Stomach (tissue), 9 donors: Measurements from ENCODE around the gene DOCK3. TPM values are rescaled to one million over a fixed set of nuclear protein-coding genes. Genes with fewer than 3 reads are reported as not detected.
"Not testable (repeated sequence)": the region's sequence is repeated elsewhere in the genome, so short reads cannot be mapped to it uniquely, and the experiment has no call there.

Experiments
- DNase-seq, 2 donors: peaks; one replicate each; pipeline versions ENCODE4 v3.0.0 to v3.0.0-alpha.2; 2013 to 2019
- H3K27ac ChIP-seq, 5 donors: fragments of 200-600 bp in 4 of 5; sonication (generic) in 4 of 5; one replicate each; pipeline ENCODE4 v1.5.1; 2013 to 2019; ENCODE audit warnings: mild to moderate bottlenecking in 1 of 5, moderate library complexity in 1 of 5
- H3K27me3 ChIP-seq, 3 donors: fragments of 200-600 bp; sonication (generic); one replicate each; pipeline ENCODE4 v1.5.1; 2017 to 2019; ENCODE audit warnings: mixed run types in 1 of 3
- H3K36me3 ChIP-seq, 4 donors: fragments of 200-600 bp; sonication (generic); 1 replicate in 3 of 4; 2 replicates in 1 of 4; pipeline ENCODE4 v1.5.1; 2016 to 2019
- H3K4me1 ChIP-seq, 4 donors: fragments of 200-600 bp; sonication (generic); one replicate each; pipeline ENCODE4 v1.5.1; 2016 to 2019
- H3K4me3 ChIP-seq, 4 donors: fragments of 200-600 bp; sonication (generic) in 3 of 4; one replicate each; pipeline ENCODE4 v1.5.1; 2016 to 2019; ENCODE audit warnings: mild to moderate bottlenecking in 1 of 4
- H3K9me3 ChIP-seq, 4 donors: fragments of 200-600 bp; sonication (generic); one replicate each; pipeline ENCODE4 v1.5.1; 2016 to 2019
- CTCF ChIP-seq, 7 experiments: fragments of 450-650 bp in 4 of 7; fragments of 200-600 bp in 3 of 7; sonication (generic) in 3 of 7; IDR thresholded peaks; one replicate each; pipeline ENCODE4 v1.5.1; 2016 to 2019; ENCODE audit warnings: antibody characterized with exemption in 7 of 7, control low read depth in 2 of 7, mild to moderate bottlenecking in 1 of 7
- EP300 ChIP-seq: sonication (generic); formaldehyde crosslinking; IDR thresholded peaks from one replicate; pipeline ENCODE4 v1.6.1; 2017; ENCODE audit warnings: antibody characterized with exemption
- POLR2A ChIP-seq, 4 donors: fragments of 450-650 bp; IDR thresholded peaks; one replicate each; pipeline ENCODE4 v1.6.1; 2016; ENCODE audit warnings: antibody characterized with exemption in 4 of 4, control low read depth in 2 of 4, mild to moderate bottlenecking in 1 of 4, moderate library complexity in 1 of 4
- POLR2AphosphoS5 ChIP-seq, 3 donors: sonication (generic); formaldehyde crosslinking; IDR thresholded peaks; one replicate each; pipeline ENCODE4 v1.6.1; 2016; ENCODE audit warnings: antibody characterized with exemption in 3 of 3
- WGBS, 5 donors: extraction: QIAGEN DNeasy Blood & Tissue Kit in 3 of 5; methylation state at CpG; one replicate each; pipeline versions ENCODE4 v1.1.5 to v1.1.7; 2013 to 2018; 5-methylcytosine and 5-hydroxymethylcytosine counted together
- intact Hi-C: fragments of 100-400 bp; cut with DNase I; formaldehyde crosslinking; loops from one replicate; pipeline ENCODE4 v1.15.1; 2023; ENCODE audit warnings: low total_unique reads
- polyA plus RNA-seq, 3 donors: library from polyadenylated mRNA; stranded (reverse); fragments of 200-250 nt; gene quantifications; one replicate each; pipeline ENCODE4 v1.2.3, GENCODE V29; 2013
- total RNA-seq, 5 donors: library from RNA; depleted of rRNA; stranded (reverse); fragments of >200 nt; gene quantifications; one replicate each; pipeline versions ENCODE4 v1.1.0 to v1.2.3, GENCODE V29; 2014 to 2016
- donor health status: healthy with polysubstance abuse.
- donor health status: Bipolar disorder and iron deficiency.
- donor health status: healthy.

Gene DOCK3
- total and polyA plus RNA-seq, 8 donors: 0.06 to 2.3 (median 1.0) TPM; not detected in 2

GRCh38 chr3:51156147-51156546 lies 481.4 kb downstream of the DOCK3 start:
- Histone ChIP-seq H3K27me3 (no peaks in the 10 kb centered on the region), H3K9me3 (no peaks in the 10 kb centered on the region), H3K27ac (no peak overlapping the region), H3K4me1 (no peaks in the 10 kb centered on the region), H3K36me3 (no peaks in the 10 kb centered on the region), H3K4me3 (no peak overlapping the region)
- 76 to 83% (median 79%) methylated on average over 2 of the region's 2 CpGs for WGBS, 5 donors
- no peak for TF ChIP-seq EP300
- TF ChIP-seq CTCF (IDR thresholded peaks at IDR 0.05): no peak
- TF ChIP-seq POLR2A (IDR thresholded peaks at IDR 0.05): no peak
- no peak for TF ChIP-seq POLR2AphosphoS5 (IDR thresholded peaks at IDR 0.05)
- DNase-seq: no peak
- intact Hi-C loops: no loop called here

- 27 to 56% (median 32%) methylated on average over 1 of the region's 1 CpG for WGBS, 5 donors
- H3K36me3 ChIP-seq: no peaks in the 10 kb centered on the region
- H3K4me1 ChIP-seq: no peaks in the 10 kb centered on the region
- TF ChIP-seq CTCF (IDR thresholded peaks at IDR 0.05) (no peak), EP300 (no peak), POLR2A (IDR thresholded peaks at IDR 0.05) (no peak), POLR2AphosphoS5 (IDR thresholded peaks at IDR 0.05) (no peak)
- H3K9me3 ChIP-seq: no peaks in the 10 kb centered on the region
- intact Hi-C loops: no loop called here
- DNase-seq: no peak
- no peak overlapping the region for H3K27ac ChIP-seq
- no peak overlapping the region for H3K4me3 ChIP-seq
- no peaks in the 10 kb centered on the region for H3K27me3 ChIP-seq
These were observed 488.3 kb downstream of the DOCK3 start for GRCh38 chr3:51163051-51163450.

- TF ChIP-seq POLR2AphosphoS5 (IDR thresholded peaks at IDR 0.05) (no peak), CTCF (IDR thresholded peaks at IDR 0.05) (no peak), POLR2A (IDR thresholded peaks at IDR 0.05) (no peak), EP300 (no peak)
- intact Hi-C loops: no loop called here
These were observed 499.0 kb downstream of the DOCK3 start for GRCh38 chr3:51173518-51174271.

GRCh38 chr3:51176923-51177322 lies 502.2 kb downstream of the DOCK3 start:
- intact Hi-C loops: no loop called here
- no peak overlapping the region for H3K4me3 ChIP-seq
- no peak for TF ChIP-seq POLR2A (IDR thresholded peaks at IDR 0.05)
- TF ChIP-seq POLR2AphosphoS5 (IDR thresholded peaks at IDR 0.05): peak in 2 of 3 donors; percentile 49 to 69
- H3K36me3 ChIP-seq: no peaks in the 10 kb centered on the region
- H3K9me3 ChIP-seq: peaks cover 14 to 37% (median 31%) of the 10 kb centered on the region in 4 donors
- no peaks in the 10 kb centered on the region for H3K27me3 ChIP-seq
- peaks cover 0 to 5% (median 0%) of the 10 kb centered on the region in 4 donors for H3K4me1 ChIP-seq
- DNase-seq: peak in 1 of 2 donors; percentile 2
- no peak overlapping the region for H3K27ac ChIP-seq

More at GRCh38 chr3:51173518-51174271, 499.0 kb downstream of the DOCK3 start:
- peaks cover 0 to 5% (median 0%) of the 10 kb centered on the region in 4 donors for H3K4me1 ChIP-seq
- no peaks in the 10 kb centered on the region for H3K36me3 ChIP-seq
- 81 to 88% (median 86%) methylated on average over 3 of the region's 3 CpGs for WGBS, 5 donors
- no peak overlapping the region for H3K4me3 ChIP-seq
- DNase-seq: no peak
- no peak overlapping the region for H3K27ac ChIP-seq
- H3K9me3 ChIP-seq: peaks cover 14 to 54% (median 40%) of the 10 kb centered on the region in 4 donors
- H3K27me3 ChIP-seq: no peaks in the 10 kb centered on the region

- H3K4me1 ChIP-seq, H3K4me3 ChIP-seq, H3K27me3 ChIP-seq, H3K36me3 ChIP-seq, intact Hi-C loops, DNase-seq, H3K27ac ChIP-seq: not testable (repeated sequence)
- WGBS, 5 donors: 70 to 100% (median 84%) methylated on average over 1 to 3 of the region's 3 CpGs
- H3K9me3 ChIP-seq: peaks cover 0 to 18% (median 14%) of the 10 kb centered on the region in 4 donors
These were observed 511.7 kb downstream of the DOCK3 start for GRCh38 chr3:51186446-51186845.
